OCI-LY1 (cell line): ENCODE measurements around the gene PATL1.
"Not testable (repeated sequence)": the region's sequence is repeated elsewhere in the genome, so short reads cannot be mapped to it uniquely, and the experiment has no call there.

Experiments used
- H2AFZ ChIP-seq: fragments of 200-600 bp; sonication (generic), shearing (Covaris generic); 2 replicates; pipeline ENCODE4 v1.6.0; 2014; ENCODE audit warnings: antibody characterized with exemption, mild to moderate bottlenecking, low read length
- H3F3A ChIP-seq: fragments of 200-600 bp; sonication (generic), shearing (Covaris generic); 2 replicates; pipeline ENCODE4 v1.6.0; 2014; ENCODE audit warnings: mild to moderate bottlenecking, antibody characterized with exemption, low read length, moderate library complexity; ENCODE audit not compliant: insufficient read depth
- H3K27ac ChIP-seq: fragments of 200-600 bp; sonication (generic); 2 replicates; pipeline ENCODE4 v1.5.1; 2014; ENCODE audit warnings: low read length, mixed run types, mild to moderate bottlenecking, low read depth; ENCODE audit not compliant: poor library complexity, severe bottlenecking
- H3K27me3 ChIP-seq: fragments of 200-600 bp; sonication (generic); 2 replicates; pipeline ENCODE4 v1.6.0; 2014; ENCODE audit warnings: antibody characterized with exemption, mild to moderate bottlenecking, low read length, moderate library complexity; ENCODE audit not compliant: insufficient read depth
- H3K36me3 ChIP-seq: fragments of 200-600 bp; sonication (generic); 2 replicates; pipeline ENCODE4 v1.6.1; 2014; ENCODE audit warnings: mild to moderate bottlenecking, antibody characterized with exemption, low read length, moderate library complexity, mixed read lengths; ENCODE audit not compliant: insufficient read depth
- H3K4me1 ChIP-seq: fragments of 200-600 bp; sonication (generic); 2 replicates; pipeline ENCODE4 v1.5.1; 2014; ENCODE audit warnings: mild to moderate bottlenecking, low read length, moderate library complexity; ENCODE audit not compliant: insufficient read depth, severe bottlenecking
- H3K4me2 ChIP-seq: fragments of 200-600 bp; sonication (generic), shearing (Covaris generic); 2 replicates; pipeline ENCODE4 v1.6.1; 2014; ENCODE audit warnings: low read length
- H3K4me3 ChIP-seq: fragments of 200-600 bp; sonication (generic); 2 replicates; pipeline ENCODE4 v1.5.1; 2014; ENCODE audit warnings: low read length, low read depth, mild to moderate bottlenecking, mixed read lengths; ENCODE audit not compliant: poor library complexity, severe bottlenecking
- H3K79me2 ChIP-seq: fragments of 200-600 bp; shearing (Covaris generic); 2 replicates; pipeline ENCODE4 v1.6.1; 2016; ENCODE audit warnings: mixed run types, low read length, mixed read lengths; ENCODE audit not compliant: insufficient read depth
- H3K9ac ChIP-seq: fragments of 200-600 bp; sonication (generic), shearing (Covaris generic); 2 replicates; pipeline ENCODE4 v1.6.1; 2014; ENCODE audit warnings: mild to moderate bottlenecking, low read length, mixed read lengths
- H3K9me2 ChIP-seq: fragments of 200-600 bp; sonication (generic), shearing (Covaris generic); 2 replicates; pipeline ENCODE4 v1.6.1; 2014; ENCODE audit warnings: low read depth, mild to moderate bottlenecking, low read length, mixed read lengths
- H3K9me3 ChIP-seq: fragments of 200-600 bp; shearing (Covaris generic); 2 replicates; pipeline ENCODE4 v1.6.1; 2014; ENCODE audit warnings: low read length, mixed read lengths
- H4K20me1 ChIP-seq: fragments of 200-600 bp; sonication (generic), shearing (Covaris generic); 2 replicates; pipeline ENCODE4 v1.6.0; 2016; ENCODE audit warnings: mild to moderate bottlenecking, low read length; ENCODE audit not compliant: insufficient read depth
- EZH2 ChIP-seq: fragments of 200-600 bp; sonication (generic), shearing (Covaris generic); IDR thresholded peaks from 2 replicates; pipeline ENCODE4 v1.8.0; 2017; ENCODE audit warnings: borderline replicate concordance, mixed run types, mild to moderate bottlenecking, antibody characterized with exemption, low read length, moderate library complexity, mixed read lengths
- TF ChIP-seq, protein P1 (sequence below): fragments of 200-600 bp; sonication (generic), shearing (Covaris generic); IDR thresholded peaks from 2 replicates; pipeline ENCODE4 v1.5.1; 2017; ENCODE audit warnings: mild to moderate bottlenecking, antibody characterized with exemption, low read length, moderate library complexity, mixed read lengths

PATL1 gene

GRCh38 chr11:59629996-59630395 is 38.8 kb downstream of the PATL1 start:
- H3K79me2 ChIP-seq, result no peaks in the 10 kb centered on the region
- H3K9ac ChIP-seq, result no peak overlapping the region
- H3K4me3 ChIP-seq, result no peak overlapping the region
- H3F3A ChIP-seq, result no peaks in the 10 kb centered on the region
- no peaks in the 10 kb centered on the region for H3K36me3 ChIP-seq
- no peaks in the 10 kb centered on the region for H3K4me1 ChIP-seq
- H3K4me2 ChIP-seq, result no peak overlapping the region
- TF ChIP-seq, protein P1, sequence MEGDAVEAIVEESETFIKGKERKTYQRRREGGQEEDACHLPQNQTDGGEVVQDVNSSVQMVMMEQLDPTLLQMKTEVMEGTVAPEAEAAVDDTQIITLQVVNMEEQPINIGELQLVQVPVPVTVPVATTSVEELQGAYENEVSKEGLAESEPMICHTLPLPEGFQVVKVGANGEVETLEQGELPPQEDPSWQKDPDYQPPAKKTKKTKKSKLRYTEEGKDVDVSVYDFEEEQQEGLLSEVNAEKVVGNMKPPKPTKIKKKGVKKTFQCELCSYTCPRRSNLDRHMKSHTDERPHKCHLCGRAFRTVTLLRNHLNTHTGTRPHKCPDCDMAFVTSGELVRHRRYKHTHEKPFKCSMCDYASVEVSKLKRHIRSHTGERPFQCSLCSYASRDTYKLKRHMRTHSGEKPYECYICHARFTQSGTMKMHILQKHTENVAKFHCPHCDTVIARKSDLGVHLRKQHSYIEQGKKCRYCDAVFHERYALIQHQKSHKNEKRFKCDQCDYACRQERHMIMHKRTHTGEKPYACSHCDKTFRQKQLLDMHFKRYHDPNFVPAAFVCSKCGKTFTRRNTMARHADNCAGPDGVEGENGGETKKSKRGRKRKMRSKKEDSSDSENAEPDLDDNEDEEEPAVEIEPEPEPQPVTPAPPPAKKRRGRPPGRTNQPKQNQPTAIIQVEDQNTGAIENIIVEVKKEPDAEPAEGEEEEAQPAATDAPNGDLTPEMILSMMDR, result no peak
- no peak for TF ChIP-seq EZH2
- H3K27me3 ChIP-seq, result no peaks in the 10 kb centered on the region
- no peaks in the 10 kb centered on the region for H3K9me3 ChIP-seq
- no peak overlapping the region for H3K27ac ChIP-seq
- H4K20me1 ChIP-seq, result no peaks in the 10 kb centered on the region
- H2AFZ ChIP-seq, result no peak overlapping the region
- no peaks in the 10 kb centered on the region for H3K9me2 ChIP-seq

GRCh38 chr11:59626969-59627368 is 41.9 kb downstream of the PATL1 start:
- H3K4me3 ChIP-seq, H3F3A ChIP-seq, H3K4me1 ChIP-seq, H4K20me1 ChIP-seq, H3K36me3 ChIP-seq, H3K79me2 ChIP-seq, H2AFZ ChIP-seq, H3K27me3 ChIP-seq, H3K9me2 ChIP-seq, H3K27ac ChIP-seq, H3K9ac ChIP-seq, H3K9me3 ChIP-seq, H3K4me2 ChIP-seq: not testable (repeated sequence)

DNA sequence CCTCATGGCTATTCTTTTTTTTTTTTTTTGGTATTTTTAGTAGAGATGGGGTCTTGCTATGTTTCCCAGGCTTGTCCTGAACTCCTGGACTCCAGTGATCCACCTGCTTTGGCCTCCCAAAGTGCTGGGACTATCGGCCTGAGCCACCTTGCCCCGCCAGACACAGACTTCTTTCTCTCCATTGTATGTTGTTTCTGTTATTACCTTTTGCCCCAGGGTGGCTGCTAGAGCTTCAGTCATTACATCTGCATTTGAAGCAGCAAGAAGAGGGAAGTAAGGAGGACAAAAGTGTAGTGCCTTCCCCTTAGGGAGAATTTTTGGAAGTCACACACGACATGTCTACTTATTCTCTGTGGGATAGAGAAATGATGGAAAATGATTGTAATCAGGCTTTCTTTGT is 43.1 kb downstream of the PATL1 start:
- no peaks in the 10 kb centered on the region for H3K9me2 ChIP-seq
- no peak for TF ChIP-seq EZH2
- TF ChIP-seq, protein P1, result no peak
- no peaks in the 10 kb centered on the region for H4K20me1 ChIP-seq
- H3F3A ChIP-seq, result no peaks in the 10 kb centered on the region
- no peak overlapping the region for H3K27ac ChIP-seq
- no peaks in the 10 kb centered on the region for H3K27me3 ChIP-seq
- H3K4me1 ChIP-seq, result no peaks in the 10 kb centered on the region
- H3K9ac ChIP-seq, result no peak overlapping the region
- H3K79me2 ChIP-seq, result no peaks in the 10 kb centered on the region
- H3K9me3 ChIP-seq, result no peaks in the 10 kb centered on the region
- no peak overlapping the region for H2AFZ ChIP-seq
- no peaks in the 10 kb centered on the region for H3K36me3 ChIP-seq
- H3K4me2 ChIP-seq, result no peak overlapping the region
- H3K4me3 ChIP-seq, result no peak overlapping the region

GRCh38 chr11:59617876-59618275 is 51.0 kb downstream of the PATL1 start:
- Histone ChIP-seq H3K27ac (no peak overlapping the region), H3K9ac (no peak overlapping the region), H3K9me2 (no peaks in the 10 kb centered on the region), H3K79me2 (peaks cover 23% of the 10 kb centered on the region), H3K9me3 (no peaks in the 10 kb centered on the region), H3K4me1 (peaks cover 32% of the 10 kb centered on the region), H3K27me3 (no peaks in the 10 kb centered on the region), H3F3A (no peaks in the 10 kb centered on the region), H2AFZ (no peak overlapping the region), H4K20me1 (no peaks in the 10 kb centered on the region), H3K4me3 (no peak overlapping the region), H3K4me2 (no peak overlapping the region), H3K36me3 (peaks cover 8% of the 10 kb centered on the region; the same call in 1 of the 2 replicates)
- no peak for TF ChIP-seq EZH2
- TF ChIP-seq, protein P1, result no peak
